Heart left ventricle (tissue), 13 donors: ENCODE measurements around the gene SAMD4B.

Experiments
- POLR2A ChIP-seq, 2 donors: fragments of 450-650 bp; IDR thresholded peaks; one replicate each; pipeline ENCODE4 v1.6.1; 2017; ENCODE audit warnings: antibody characterized with exemption in 2 of 2, mild to moderate bottlenecking in 2 of 2, moderate library complexity in 2 of 2
- TF ChIP-seq, protein P1 (sequence below), 12 donors: fragments of 200-600 bp; sonication (generic) in 4 of 12; IDR thresholded peaks; one replicate each; pipeline versions ENCODE4 v1.5.0 to v1.8.0; 2018 to 2022; ENCODE audit warnings: antibody characterized with exemption in 12 of 12, mild to moderate bottlenecking in 5 of 12
- donor health status: ischemic (EF 13 %, LVEDD 7.1; RV severe dilation, severe dysfunction).
- donor health status: DM: no; HTN: yes; CAD: no.
- donor health status: DM: no; HTN: no; CAD: no.
- donor health status: ischemic (EF 25% LVEDD 6.9; RV normal size, moderate dysfunction).
- donor health status: ischemic (EF 25% LVEDD 5.7; RV mildly dilated, moderate dysfunction).
- donor health status: ischemic (EF 35%, LVEDD 5.7; RV mildly dilated, moderate dysfunction).
- donor health status: nonischemic (EF 11% LVEDD 7.7; RV severe dilation, severe dysfunction).
- donor health status: DM: yes; HTN: yes; CAD: no.
- donor health status: PGD.
- donor health status: ischemic (EF 29% LVEDD 5.4; RV normal size, mild dysfunction).
- donor health status: nonischemic (EF 23%, LVEDD 6.1; RV moderate dilation, normal function).

DNA sequence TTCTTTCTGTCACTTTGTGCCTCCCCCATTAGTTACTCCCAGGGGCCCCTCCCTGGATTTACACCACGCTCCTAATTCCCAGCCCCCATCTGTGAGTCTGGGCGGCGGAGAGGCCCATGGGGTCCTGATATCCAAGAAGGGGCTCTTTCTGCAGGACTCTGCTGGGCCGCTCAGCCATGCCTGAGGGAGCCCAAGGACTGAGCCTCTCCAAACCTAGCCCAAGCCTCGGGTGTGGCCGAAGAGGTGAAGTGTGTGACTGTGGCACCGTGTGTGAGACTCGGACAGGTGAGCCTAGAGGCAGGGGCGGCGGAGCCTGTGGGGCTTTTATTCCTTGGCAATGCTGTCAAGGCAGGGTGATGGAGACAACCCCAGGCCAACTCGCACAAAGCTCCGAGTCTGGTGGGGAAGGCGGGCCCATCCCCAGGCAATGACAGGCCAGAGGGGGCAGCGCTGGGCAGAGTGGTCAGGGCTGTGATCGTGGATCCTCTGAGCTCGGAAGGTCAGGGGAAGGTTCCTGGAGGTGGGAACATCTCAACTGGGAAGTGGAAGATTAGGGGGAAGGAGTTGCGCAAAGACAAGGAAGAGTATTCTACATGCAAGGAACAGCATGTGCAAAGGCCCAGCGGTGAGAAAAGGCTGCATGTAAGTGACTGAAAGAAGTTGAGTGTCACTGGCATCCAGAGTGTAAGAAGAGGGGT is 71.8 kb downstream of the SAMD4B start:
- TF ChIP-seq POLR2A (IDR thresholded peaks at IDR 0.05), result no peak
- TF ChIP-seq, protein P1, sequence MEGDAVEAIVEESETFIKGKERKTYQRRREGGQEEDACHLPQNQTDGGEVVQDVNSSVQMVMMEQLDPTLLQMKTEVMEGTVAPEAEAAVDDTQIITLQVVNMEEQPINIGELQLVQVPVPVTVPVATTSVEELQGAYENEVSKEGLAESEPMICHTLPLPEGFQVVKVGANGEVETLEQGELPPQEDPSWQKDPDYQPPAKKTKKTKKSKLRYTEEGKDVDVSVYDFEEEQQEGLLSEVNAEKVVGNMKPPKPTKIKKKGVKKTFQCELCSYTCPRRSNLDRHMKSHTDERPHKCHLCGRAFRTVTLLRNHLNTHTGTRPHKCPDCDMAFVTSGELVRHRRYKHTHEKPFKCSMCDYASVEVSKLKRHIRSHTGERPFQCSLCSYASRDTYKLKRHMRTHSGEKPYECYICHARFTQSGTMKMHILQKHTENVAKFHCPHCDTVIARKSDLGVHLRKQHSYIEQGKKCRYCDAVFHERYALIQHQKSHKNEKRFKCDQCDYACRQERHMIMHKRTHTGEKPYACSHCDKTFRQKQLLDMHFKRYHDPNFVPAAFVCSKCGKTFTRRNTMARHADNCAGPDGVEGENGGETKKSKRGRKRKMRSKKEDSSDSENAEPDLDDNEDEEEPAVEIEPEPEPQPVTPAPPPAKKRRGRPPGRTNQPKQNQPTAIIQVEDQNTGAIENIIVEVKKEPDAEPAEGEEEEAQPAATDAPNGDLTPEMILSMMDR (IDR thresholded peaks at IDR 0.05), result peak in 2 of 12 donors; percentile 9 to 15
